Kidney (tissue), 14 donors: Measurements from ENCODE around the gene GOPC. TPM values are rescaled to one million over a fixed set of nuclear protein-coding genes. Genes with fewer than 3 reads are reported as not detected.

Source experiments
- DNase-seq, 5 donors: peaks; one replicate each; pipeline ENCODE4 v3.0.0-alpha.2; 2013 to 2020
- FAIRE-seq: peaks from 2 replicates; lab custom pipeline; 2012; peaks lifted over from hg19 to GRCh38; lab: Jason Lieb, UNC
- H3K27ac ChIP-seq, 2 donors: one replicate each; pipeline ENCODE4 v1.7.0; 2013; ENCODE audit warnings: low read depth in 2 of 2, low read length in 2 of 2, inconsistent platforms in 1 of 2
- H3K27me3 ChIP-seq: one replicate; pipeline ENCODE4 v1.7.1; 2013; ENCODE audit warnings: low read length, inconsistent platforms; ENCODE audit not compliant: control insufficient read depth, insufficient read depth
- H3K36me3 ChIP-seq, 3 donors: one replicate each; pipeline versions ENCODE4 v1.7.0 to v1.7.1; 2013; ENCODE audit warnings: low read length in 3 of 3, control low read depth in 1 of 3, inconsistent platforms in 1 of 3; ENCODE audit not compliant: insufficient read depth in 3 of 3, control insufficient read depth in 2 of 3
- H3K4me1 ChIP-seq, 3 donors: one replicate each; pipeline versions ENCODE4 v1.7.0 to v1.7.1; 2013; ENCODE audit warnings: low read length in 3 of 3, inconsistent platforms in 1 of 3, low read depth in 1 of 3; ENCODE audit not compliant: control insufficient read depth in 2 of 3, insufficient read depth in 2 of 3
- H3K4me3 ChIP-seq, 3 donors: one replicate each; pipeline versions ENCODE4 v1.7.0 to v1.8.1; 2013; ENCODE audit warnings: low read length in 3 of 3, control low read depth in 1 of 3, inconsistent platforms in 1 of 3
- H3K9ac ChIP-seq, 3 donors: one replicate each; pipeline versions ENCODE4 v1.7.0 to v1.7.1; 2013; ENCODE audit warnings: low read length in 3 of 3, control low read depth in 1 of 3, inconsistent platforms in 1 of 3
- H3K9me3 ChIP-seq, 3 donors: one replicate each; pipeline versions ENCODE4 v1.7.0 to v1.7.1; 2013; ENCODE audit warnings: low read length in 3 of 3, control low read depth in 1 of 3, inconsistent platforms in 1 of 3; ENCODE audit not compliant: control insufficient read depth in 2 of 3, insufficient read depth in 1 of 3
- intact Hi-C: fragments of 100-400 bp; cut with DNase I; formaldehyde crosslinking; loops from one replicate; pipeline ENCODE4 v1.11.1; 2022
- polyA plus RNA-seq: library from polyadenylated mRNA; stranded (reverse); fragments of 350-450 nt; fragmentation: Illumina TruSeq; extraction: RNeasy Lipid Tissue Mini Kit (QIAGEN cat#74804); gene quantifications from one replicate; pipeline ENCODE4 v1.2.3, GENCODE V29; 2014; ENCODE audit warnings: low read depth, low replicate concordance; ENCODE audit not compliant: insufficient read depth
- total RNA-seq: library from RNA; stranded (reverse); fragmentation: NEBNext Ultra II Directional; extraction: Animal tissue kit (Norgen Biotek cat#: 25700); gene quantifications from one replicate; pipeline ENCODE4 v1.2.1, GENCODE V29; 2021
- TF ChIP-seq, protein P1 (sequence below): IDR thresholded peaks from 3 replicates; pipeline ENCODE4 v1.5.1; 2012; ENCODE audit warnings: mild to moderate bottlenecking, moderate library complexity, borderline replicate concordance; ENCODE audit not compliant: insufficient read depth; ENCODE audit errors: extremely low read depth
- donor health status: control.
- donor health status: control.
- donor health status: control.
- donor health status: control.
- donor health status: control.
- donor health status: DM: yes; HTN: yes; CAD: no.
- donor health status: Normal renal cell carcinoma (clear cell type).

The GOPC gene
- total and polyA plus RNA-seq, 2 donors from 2014 or later = 12.5 to 21.4 TPM

DNA sequence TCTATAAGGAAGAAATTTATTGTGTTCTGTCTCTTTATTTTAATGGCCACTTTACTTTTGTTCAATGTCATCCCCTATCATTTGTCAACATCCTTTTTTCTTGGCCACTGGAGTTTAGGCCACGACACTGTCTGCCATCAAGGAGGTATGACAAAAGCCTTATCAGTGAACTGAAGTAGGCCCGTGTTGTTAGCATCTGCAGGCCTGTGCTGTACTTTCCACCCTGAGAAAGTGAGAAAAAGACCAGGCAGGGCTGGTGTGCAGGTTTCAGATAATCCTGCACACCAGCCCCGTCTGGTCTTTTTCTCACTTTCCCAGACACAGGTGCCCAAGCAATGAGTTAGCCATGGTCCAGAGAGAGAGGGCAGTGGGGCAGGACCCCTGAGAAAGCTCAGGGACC, 57.6 kb downstream of the GOPC start:
- intact Hi-C loops = no loop called here
- Histone ChIP-seq H3K4me1 (peaks cover 0 to 9% (median 7%) of the 10 kb centered on the region in 3 donors), H3K9ac (no peak overlapping the region), H3K36me3 (peaks cover 0 to 5% (median 4%) of the 10 kb centered on the region in 3 donors), H3K27ac (no peak overlapping the region), H3K27me3 (no peaks in the 10 kb centered on the region), H3K4me3 (no peak overlapping the region), H3K9me3 (no peaks in the 10 kb centered on the region)
- TF ChIP-seq, protein P1, sequence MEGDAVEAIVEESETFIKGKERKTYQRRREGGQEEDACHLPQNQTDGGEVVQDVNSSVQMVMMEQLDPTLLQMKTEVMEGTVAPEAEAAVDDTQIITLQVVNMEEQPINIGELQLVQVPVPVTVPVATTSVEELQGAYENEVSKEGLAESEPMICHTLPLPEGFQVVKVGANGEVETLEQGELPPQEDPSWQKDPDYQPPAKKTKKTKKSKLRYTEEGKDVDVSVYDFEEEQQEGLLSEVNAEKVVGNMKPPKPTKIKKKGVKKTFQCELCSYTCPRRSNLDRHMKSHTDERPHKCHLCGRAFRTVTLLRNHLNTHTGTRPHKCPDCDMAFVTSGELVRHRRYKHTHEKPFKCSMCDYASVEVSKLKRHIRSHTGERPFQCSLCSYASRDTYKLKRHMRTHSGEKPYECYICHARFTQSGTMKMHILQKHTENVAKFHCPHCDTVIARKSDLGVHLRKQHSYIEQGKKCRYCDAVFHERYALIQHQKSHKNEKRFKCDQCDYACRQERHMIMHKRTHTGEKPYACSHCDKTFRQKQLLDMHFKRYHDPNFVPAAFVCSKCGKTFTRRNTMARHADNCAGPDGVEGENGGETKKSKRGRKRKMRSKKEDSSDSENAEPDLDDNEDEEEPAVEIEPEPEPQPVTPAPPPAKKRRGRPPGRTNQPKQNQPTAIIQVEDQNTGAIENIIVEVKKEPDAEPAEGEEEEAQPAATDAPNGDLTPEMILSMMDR = no peak
- no peak for DNase-seq
- FAIRE-seq = no peak

DNA sequence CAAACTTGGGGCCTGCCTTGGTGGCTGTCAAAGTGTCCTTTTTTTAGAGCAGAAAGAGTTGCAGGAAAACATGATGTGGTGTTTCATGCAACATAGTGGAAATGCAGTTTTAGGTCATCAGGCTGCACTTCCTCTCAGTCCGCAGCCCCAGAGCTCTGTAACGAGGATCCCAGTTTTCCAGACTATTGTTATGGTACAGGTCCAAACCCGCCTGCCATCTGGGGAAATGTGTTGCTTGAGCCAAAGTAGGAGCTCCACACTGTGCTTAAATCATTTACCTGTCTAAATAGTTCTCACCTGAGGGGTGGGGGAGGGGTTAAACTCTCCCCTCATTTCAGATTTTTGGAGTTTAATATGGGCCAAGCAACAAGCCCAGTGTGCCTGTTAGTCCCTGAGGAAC, 59.8 kb downstream of the GOPC start:
- no peak for DNase-seq
- Histone ChIP-seq H3K27me3 (no peaks in the 10 kb centered on the region), H3K4me1 (no peaks in the 10 kb centered on the region), H3K4me3 (no peak overlapping the region), H3K36me3 (peaks cover 0 to 9% (median 4%) of the 10 kb centered on the region in 3 donors), H3K9me3 (no peaks in the 10 kb centered on the region), H3K27ac (no peak overlapping the region), H3K9ac (no peak overlapping the region)
- intact Hi-C loops = no loop called here
- TF ChIP-seq, protein P1 = no peak
- FAIRE-seq = no peak

- TF ChIP-seq, protein P1 = no peak
- no peak overlapping the region for H3K4me3 ChIP-seq
- FAIRE-seq (no peak), DNase-seq (no peak)
- H3K36me3 ChIP-seq = peaks cover 0 to 4% (median 4%) of the 10 kb centered on the region in 3 donors
- H3K9me3 ChIP-seq = no peaks in the 10 kb centered on the region
- no peak overlapping the region for H3K27ac ChIP-seq
- intact Hi-C loops = no loop called here
- H3K9ac ChIP-seq = no peak overlapping the region
- no peaks in the 10 kb centered on the region for H3K4me1 ChIP-seq
- H3K27me3 ChIP-seq = no peaks in the 10 kb centered on the region
Observed at GRCh38 chr6:117540670-117541069, 61.6 kb downstream of the GOPC start.

DNA sequence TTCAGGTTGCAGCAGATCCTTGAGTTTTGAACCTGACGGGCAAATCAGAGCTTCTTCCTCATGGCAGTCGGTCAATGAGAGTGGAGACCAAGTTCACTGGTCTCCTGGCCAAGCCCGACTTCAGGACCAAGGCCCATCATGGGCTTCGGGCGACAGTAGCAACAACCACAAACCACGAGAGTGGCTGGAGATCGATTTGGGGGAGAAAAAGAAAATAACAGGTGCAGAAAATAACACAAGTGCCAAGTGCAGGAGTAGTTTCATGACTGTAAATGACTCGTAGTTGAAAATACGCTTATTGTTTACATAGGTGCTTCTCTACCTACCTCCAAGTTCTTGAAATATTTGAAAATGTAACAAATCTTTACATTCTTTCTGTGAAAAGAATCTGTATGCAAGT, 63.7 kb downstream of the GOPC start:
- H3K4me1 ChIP-seq = no peaks in the 10 kb centered on the region
- no peak overlapping the region for H3K27ac ChIP-seq
- H3K9me3 ChIP-seq = no peaks in the 10 kb centered on the region
- intact Hi-C loops = no loop called here
- DNase-seq (no peak), FAIRE-seq (no peak)
- no peak overlapping the region for H3K4me3 ChIP-seq
- peaks cover 0 to 4% (median 4%) of the 10 kb centered on the region in 3 donors for H3K36me3 ChIP-seq
- TF ChIP-seq, protein P1 = no peak
- no peak overlapping the region for H3K9ac ChIP-seq
- H3K27me3 ChIP-seq = no peaks in the 10 kb centered on the region
